CD1c-positive myeloid dendritic cell (primary cell): Measurements from ENCODE around the gene CD52.

Source experiments
- DNase-seq: peaks from one replicate; pipeline ENCODE4 v3.0.0-alpha.2; 2016; ENCODE audit errors: extremely low spot score

Gene CD52

DNA sequence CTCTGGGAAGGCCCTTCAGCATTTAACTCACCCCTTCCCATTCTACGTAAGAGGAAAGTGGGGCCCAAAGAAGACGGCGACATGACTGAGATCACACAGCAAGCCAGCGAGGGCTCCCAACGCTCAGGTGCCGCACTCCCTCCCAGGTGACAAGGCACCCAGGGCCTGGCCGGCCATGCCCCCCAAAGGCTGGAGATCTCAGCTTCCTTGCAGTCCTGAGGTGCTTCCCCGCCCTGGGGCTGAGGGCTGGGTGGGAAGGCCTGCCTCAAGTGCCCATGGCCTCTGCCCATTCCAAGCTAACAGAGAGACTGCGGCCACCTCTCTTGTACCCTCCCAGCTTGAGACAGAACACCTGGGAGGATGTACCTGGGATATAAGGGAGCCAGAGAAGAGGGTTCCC, 37.2 kb downstream of the CD52 start:
- no peak for DNase-seq

DNA sequence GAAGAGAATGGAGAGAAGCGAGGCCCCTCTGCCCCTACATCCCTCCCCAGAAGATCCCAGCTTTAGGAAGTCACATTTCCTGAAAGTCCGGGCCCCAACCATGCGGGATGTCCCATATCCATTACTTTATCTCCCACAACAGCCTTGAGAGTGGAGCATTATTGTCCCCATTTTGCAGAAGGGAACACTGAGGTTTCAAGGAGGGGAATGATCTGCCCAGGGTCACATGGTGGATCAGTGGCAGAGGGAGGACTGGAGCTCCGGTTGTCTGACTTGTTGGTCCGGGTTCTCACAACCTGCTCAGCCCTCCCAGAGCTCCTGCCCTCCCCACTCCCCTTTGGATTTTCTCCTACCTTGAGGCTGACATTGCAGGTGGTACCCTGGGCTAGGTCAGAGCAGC, 38.3 kb downstream of the CD52 start:
- DNase-seq, result no peak

- DNase-seq, result no peak
Observed at GRCh38 chr1:26357121-26357602, 39.4 kb downstream of the CD52 start.

- peak; percentile 30 for DNase-seq
Observed at GRCh38 chr1:26358411-26359384, 40.9 kb downstream of the CD52 start.

DNA sequence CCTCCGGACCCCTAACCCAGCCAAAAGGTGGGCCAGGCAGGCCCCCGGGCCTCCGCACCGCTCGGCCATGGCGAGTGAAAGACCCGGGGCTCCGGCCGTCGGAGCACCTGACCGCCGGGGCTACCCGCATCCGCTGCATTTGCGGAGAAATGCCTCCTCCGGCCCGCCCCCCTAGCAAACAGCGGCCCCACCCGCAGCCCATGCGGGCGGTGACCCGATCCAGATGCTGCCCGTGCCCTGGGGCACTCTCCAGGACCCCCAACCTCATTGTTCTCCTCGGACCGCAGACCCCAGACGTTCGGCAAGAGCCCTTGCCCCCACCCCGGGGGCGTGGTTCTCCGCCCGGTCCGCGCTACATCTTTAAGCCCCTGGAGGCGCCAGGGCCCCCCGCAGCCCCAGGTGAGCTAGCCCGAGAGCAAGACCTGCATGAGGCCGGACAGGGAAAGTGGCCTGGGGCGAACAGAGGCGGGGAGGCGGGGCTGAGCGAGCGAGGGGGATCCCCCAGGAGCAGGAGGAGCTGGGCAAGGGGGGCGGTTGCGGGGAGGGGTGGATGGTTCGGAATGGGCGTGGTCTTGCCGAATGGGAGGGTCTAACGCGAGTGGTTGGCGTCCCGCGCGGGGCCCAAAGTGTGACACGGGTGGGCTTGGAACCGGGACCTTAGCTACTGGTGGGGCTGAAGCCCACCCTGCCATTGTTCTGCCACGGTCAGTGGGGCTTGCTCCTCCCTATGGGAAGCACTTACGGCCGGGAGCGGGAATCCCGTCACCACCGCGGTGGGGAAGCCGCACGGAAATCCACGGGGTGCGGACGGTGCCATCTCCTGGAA, 42.4 kb downstream of the CD52 start:
- DNase-seq, result peak; percentile 17

GRCh38 chr1:26360807-26361604, 43.2 kb downstream of the CD52 start:
- no peak for DNase-seq

GRCh38 chr1:26361605-26362122, 43.9 kb downstream of the CD52 start:
- DNase-seq, result no peak

DNA sequence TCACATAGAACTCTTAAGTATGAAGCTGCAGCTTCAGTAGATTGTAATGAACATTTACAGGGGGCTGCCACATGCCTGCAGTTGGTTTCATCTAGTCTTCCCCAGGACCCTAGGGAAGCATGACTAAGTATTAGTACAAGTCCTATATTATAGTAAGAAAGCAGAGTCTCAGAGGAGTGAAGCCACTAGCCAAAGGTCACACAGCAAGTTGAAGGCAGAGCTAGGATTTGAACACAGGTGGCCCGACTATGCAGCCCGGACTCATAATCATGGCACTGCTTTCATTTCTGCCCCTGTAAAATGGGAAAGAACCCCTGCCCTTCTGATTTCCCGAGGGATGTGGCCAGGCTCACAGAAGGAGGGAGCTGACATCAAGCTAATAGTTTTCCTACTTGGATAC, 44.6 kb downstream of the CD52 start:
- no peak for DNase-seq

- peak; percentile 88 for DNase-seq
Observed at GRCh38 chr1:26363549-26364448, 46.0 kb downstream of the CD52 start.

DNA sequence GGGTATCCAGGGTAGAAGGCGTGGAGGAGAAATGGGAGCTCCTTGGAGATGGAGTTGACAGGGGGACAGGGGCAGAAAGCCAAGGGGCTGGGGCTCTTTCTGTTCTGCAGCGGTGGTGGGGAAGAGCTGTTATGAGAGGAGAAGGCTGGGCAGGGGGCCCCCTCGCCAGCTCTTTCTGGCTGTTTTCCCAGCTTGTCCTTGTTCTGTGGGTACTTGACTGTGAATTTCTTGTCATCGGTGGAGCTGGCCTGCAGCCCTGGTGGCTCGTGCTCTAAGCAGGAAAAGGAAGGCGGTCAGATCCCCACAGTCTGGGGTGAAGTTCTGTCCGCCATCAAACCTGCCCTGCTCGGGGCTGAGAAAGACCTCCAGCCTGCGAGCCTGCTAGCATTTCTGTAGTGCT, 47.2 kb downstream of the CD52 start:
- no peak for DNase-seq

- DNase-seq, result no peak
Observed at GRCh38 chr1:26367441-26367840, 49.7 kb downstream of the CD52 start.

- no peak for DNase-seq
Observed at GRCh38 chr1:26368006-26368405, 50.2 kb downstream of the CD52 start.

- DNase-seq, result no peak
Observed at GRCh38 chr1:26368486-26368885, 50.7 kb downstream of the CD52 start.
